ENCODE results near the gene VTI1B.

- TF ChIP-seq, protein P1, sequence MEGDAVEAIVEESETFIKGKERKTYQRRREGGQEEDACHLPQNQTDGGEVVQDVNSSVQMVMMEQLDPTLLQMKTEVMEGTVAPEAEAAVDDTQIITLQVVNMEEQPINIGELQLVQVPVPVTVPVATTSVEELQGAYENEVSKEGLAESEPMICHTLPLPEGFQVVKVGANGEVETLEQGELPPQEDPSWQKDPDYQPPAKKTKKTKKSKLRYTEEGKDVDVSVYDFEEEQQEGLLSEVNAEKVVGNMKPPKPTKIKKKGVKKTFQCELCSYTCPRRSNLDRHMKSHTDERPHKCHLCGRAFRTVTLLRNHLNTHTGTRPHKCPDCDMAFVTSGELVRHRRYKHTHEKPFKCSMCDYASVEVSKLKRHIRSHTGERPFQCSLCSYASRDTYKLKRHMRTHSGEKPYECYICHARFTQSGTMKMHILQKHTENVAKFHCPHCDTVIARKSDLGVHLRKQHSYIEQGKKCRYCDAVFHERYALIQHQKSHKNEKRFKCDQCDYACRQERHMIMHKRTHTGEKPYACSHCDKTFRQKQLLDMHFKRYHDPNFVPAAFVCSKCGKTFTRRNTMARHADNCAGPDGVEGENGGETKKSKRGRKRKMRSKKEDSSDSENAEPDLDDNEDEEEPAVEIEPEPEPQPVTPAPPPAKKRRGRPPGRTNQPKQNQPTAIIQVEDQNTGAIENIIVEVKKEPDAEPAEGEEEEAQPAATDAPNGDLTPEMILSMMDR (IDR thresholded peaks at IDR 0.05; ENCODE audit: low read depth, low read length), result no peak
- TF ChIP-seq, protein P2, sequence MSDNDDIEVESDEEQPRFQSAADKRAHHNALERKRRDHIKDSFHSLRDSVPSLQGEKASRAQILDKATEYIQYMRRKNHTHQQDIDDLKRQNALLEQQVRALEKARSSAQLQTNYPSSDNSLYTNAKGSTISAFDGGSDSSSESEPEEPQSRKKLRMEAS (IDR thresholded peaks at IDR 0.05; ENCODE audit: low read depth, low read length), result no peak
- TF ChIP-seq MYC (IDR thresholded peaks at IDR 0.05; ENCODE audit: low read depth, low read length), result no peak
- TF ChIP-seq POLR2A (IDR thresholded peaks at IDR 0.05; ENCODE audit: extremely low read depth, insufficient read length), result no peak
These were observed 30.0 kb downstream of the VTI1B start for GRCh38 chr14:67644428-67644827.
